Astrocyte of the cerebellum (primary cell): ENCODE results near the gene CDADC1.

ENCODE experiments used
- DNase-seq: peaks from one replicate; pipeline ENCODE4 v3.0.0-alpha.2; 2011; ENCODE audit warnings: low read depth
- H3K4me3 ChIP-seq: 2 replicates; pipeline ENCODE4 v1.5.1; 2011; ENCODE audit warnings: mild to moderate bottlenecking, low read depth, low read length, moderate library complexity
- in situ Hi-C: cut with HindIII; loops from 2 replicates; pipeline ENCODE4 v1.10.0; 2017; ENCODE audit warnings: low sequenced_read_pairs
- TF ChIP-seq, protein P1 (sequence below): IDR thresholded peaks from 2 replicates; pipeline ENCODE4 v1.5.1; 2012; ENCODE audit warnings: low read length, low read depth, moderate library complexity, mild to moderate bottlenecking; ENCODE audit errors: missing control alignments

Gene CDADC1

GRCh38 chr13:49219647-49220035 lies 28.1 kb upstream of the CDADC1 start:
- no peak for DNase-seq
- TF ChIP-seq, protein P1, sequence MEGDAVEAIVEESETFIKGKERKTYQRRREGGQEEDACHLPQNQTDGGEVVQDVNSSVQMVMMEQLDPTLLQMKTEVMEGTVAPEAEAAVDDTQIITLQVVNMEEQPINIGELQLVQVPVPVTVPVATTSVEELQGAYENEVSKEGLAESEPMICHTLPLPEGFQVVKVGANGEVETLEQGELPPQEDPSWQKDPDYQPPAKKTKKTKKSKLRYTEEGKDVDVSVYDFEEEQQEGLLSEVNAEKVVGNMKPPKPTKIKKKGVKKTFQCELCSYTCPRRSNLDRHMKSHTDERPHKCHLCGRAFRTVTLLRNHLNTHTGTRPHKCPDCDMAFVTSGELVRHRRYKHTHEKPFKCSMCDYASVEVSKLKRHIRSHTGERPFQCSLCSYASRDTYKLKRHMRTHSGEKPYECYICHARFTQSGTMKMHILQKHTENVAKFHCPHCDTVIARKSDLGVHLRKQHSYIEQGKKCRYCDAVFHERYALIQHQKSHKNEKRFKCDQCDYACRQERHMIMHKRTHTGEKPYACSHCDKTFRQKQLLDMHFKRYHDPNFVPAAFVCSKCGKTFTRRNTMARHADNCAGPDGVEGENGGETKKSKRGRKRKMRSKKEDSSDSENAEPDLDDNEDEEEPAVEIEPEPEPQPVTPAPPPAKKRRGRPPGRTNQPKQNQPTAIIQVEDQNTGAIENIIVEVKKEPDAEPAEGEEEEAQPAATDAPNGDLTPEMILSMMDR = no peak
- in situ Hi-C loops = no loop called here
- H3K4me3 ChIP-seq = peak overlapping the region; percentile 21

GRCh38 chr13:49220036-49220855 lies 27.5 kb upstream of the CDADC1 start, which contains the start of gene MLNR:
TSS of gene MLNR (plus strand) at chr13:49220338. CDS start at chr13:49220338, 0 bp downstream.
- DNase-seq = no peak
- in situ Hi-C loops = no loop called here
- H3K4me3 ChIP-seq = peak within 1 kb of the TSS; percentile 21
- TF ChIP-seq, protein P1 = no peak

DNA sequence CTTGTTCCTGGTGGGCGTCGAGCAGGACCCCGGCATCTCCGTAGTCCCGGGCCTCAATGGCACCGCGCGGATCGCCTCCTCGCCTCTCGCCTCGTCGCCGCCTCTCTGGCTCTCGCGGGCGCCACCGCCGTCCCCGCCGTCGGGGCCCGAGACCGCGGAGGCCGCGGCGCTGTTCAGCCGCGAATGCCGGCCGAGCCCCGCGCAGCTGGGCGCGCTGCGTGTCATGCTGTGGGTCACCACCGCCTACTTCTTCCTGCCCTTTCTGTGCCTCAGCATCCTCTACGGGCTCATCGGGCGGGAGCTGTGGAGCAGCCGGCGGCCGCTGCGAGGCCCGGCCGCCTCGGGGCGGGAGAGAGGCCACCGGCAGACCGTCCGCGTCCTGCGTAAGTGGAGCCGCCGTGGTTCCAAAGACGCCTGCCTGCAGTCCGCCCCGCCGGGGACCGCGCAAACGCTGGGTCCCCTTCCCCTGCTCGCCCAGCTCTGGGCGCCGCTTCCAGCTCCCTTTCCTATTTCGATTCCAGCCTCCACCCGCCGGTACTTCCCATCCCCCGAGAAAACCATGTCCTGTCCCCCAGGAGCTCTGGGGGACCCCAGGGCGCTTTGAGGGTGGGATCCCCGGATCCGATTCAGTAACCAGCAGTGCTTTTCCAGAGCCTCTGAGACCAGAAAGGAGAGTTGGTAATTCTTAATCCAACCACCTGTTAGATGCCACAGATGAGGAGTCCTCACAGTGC lies 26.7 kb upstream of the CDADC1 start:
- TF ChIP-seq, protein P1 = no peak
- in situ Hi-C loops = no loop called here
- no peak for DNase-seq
- H3K4me3 ChIP-seq = peak overlapping the region; percentile 21

DNA sequence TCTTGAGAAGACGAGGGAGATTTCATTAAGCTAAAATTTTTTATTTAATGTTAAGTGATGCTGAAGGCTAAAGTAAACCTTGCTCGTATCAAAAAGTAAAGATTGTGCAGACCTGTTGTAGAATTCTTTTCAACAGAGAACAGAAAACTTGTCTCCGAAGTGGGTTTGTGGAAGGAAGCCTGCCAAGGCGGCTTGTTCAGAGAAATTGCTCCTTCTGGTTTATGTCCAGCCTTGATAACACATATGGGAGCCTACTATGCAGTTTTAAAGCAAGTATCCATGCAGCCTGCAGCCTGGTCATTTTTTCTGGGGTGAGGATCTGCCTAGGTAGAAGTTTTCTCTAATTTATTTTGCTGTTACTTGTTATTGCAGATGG lies 26.1 kb upstream of the CDADC1 start:
- no peak for DNase-seq
- TF ChIP-seq, protein P1 = no peak
- H3K4me3 ChIP-seq = no peak overlapping the region
- in situ Hi-C loops = no loop called here

- TF ChIP-seq, protein P1 = no peak
- H3K4me3 ChIP-seq = no peak overlapping the region
- in situ Hi-C loops = no loop called here
- no peak for DNase-seq
Measured at GRCh38 chr13:49225223-49226042, 22.3 kb upstream of the CDADC1 start.

DNA sequence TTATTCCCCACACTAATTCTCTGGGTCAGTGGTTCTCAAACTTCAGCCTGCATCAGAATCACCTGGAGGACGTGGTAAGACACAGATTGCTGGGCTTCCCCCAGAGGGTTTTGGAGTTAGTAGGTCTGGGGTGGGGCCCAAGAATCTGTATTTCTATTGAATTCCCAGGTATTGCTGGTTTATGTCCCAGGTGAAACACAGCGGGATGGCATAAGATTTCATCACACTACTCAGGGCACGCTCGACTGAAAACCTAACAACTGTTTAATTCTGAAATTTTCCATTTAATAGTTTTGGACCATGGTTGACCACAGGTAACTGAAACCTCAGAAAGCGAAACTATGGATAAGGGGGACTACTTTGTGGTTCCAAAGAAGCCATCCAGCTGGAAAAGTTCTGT lies 21.1 kb upstream of the CDADC1 start:
- DNase-seq = no peak
- no peak overlapping the region for H3K4me3 ChIP-seq
- in situ Hi-C loops = no loop called here
- TF ChIP-seq, protein P1 = no peak
